Measurements from ENCODE around the gene PIK3R4.

The PIK3R4 gene

DNA sequence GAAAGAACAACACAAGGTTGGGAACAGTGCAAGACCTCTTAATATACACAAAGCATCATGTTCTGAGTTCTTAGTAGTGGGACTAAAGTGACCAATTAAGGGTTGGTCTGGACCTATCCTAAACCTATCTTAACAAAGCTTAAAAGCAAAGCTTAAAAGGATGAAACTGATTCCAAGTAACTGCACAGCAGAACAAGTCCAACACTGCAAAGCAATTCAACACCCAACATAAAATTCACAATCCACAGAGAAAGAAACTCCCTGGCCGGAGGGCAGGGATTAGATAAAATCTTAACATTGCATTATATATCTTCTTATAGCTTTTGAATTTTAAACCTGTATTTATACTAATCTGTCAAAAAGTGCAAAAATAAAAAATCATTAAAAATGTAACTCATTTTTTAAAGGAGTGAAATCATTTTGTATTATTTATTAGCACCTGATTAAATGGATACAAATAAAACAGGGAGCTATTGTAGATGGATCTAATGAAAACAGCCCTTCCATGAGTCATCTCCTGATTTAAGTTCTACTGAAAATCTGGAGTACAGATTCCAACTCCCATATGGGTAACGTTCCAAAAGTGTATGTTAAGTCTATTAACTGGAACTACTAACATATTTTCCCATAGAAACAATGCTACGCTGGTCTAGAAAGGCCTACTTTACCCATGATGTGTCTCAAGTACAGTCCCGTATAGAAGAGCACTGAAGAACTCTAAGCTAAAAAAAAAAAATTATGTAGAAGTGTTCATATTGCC is 34.9 kb downstream of the PIK3R4 start:
- H3K4me3 ChIP-seq (ENCODE audit: low read length): no peak overlapping the region
- H3K9ac ChIP-seq (ENCODE audit: low read depth, low read length): no peak overlapping the region
- H3K27ac ChIP-seq (ENCODE audit: low read depth, low read length): no peak overlapping the region
- H3K36me3 ChIP-seq (ENCODE audit: insufficient read depth, low read length): peaks cover 44% of the 10 kb centered on the region
- H3K9me3 ChIP-seq (ENCODE audit: insufficient read depth, low read depth, low read length): no peaks in the 10 kb centered on the region
- no peaks in the 10 kb centered on the region for H3K4me1 ChIP-seq (ENCODE audit: insufficient read depth, low read length)
- 91% methylated on average over 3 of the region's 4 CpGs for WGBS
- H3K27me3 ChIP-seq (ENCODE audit: insufficient read depth, low read length): no peaks in the 10 kb centered on the region

DNA sequence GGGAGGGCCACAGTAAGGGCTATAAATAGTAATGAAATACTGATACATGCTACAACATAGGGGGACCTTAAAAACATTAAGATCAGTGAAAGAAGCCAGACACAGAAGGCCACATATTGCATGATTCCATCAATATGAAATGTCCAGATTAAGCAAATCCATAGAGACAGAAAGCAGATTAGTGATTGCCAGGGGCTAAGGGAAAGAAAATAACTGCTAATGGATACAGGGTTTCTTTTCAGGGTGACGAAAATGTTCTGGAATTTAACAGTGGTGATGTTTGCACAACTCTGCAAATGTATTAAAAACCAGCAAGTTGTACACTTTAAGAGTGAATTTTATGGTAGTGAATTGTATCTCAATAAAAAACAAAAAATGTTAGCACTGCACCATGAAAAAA is 37.0 kb downstream of the PIK3R4 start:
- no peaks in the 10 kb centered on the region for H3K9me3 ChIP-seq (ENCODE audit: insufficient read depth, low read depth, low read length)
- WGBS: 97% methylated on average over 1 of the region's 1 CpG
- H3K27me3 ChIP-seq (ENCODE audit: insufficient read depth, low read length): no peaks in the 10 kb centered on the region
- H3K27ac ChIP-seq (ENCODE audit: low read depth, low read length): no peak overlapping the region
- peaks cover 44% of the 10 kb centered on the region for H3K36me3 ChIP-seq (ENCODE audit: insufficient read depth, low read length)
- H3K4me1 ChIP-seq (ENCODE audit: insufficient read depth, low read length): no peaks in the 10 kb centered on the region
- no peak overlapping the region for H3K4me3 ChIP-seq (ENCODE audit: low read length)
- no peak overlapping the region for H3K9ac ChIP-seq (ENCODE audit: low read depth, low read length)

DNA sequence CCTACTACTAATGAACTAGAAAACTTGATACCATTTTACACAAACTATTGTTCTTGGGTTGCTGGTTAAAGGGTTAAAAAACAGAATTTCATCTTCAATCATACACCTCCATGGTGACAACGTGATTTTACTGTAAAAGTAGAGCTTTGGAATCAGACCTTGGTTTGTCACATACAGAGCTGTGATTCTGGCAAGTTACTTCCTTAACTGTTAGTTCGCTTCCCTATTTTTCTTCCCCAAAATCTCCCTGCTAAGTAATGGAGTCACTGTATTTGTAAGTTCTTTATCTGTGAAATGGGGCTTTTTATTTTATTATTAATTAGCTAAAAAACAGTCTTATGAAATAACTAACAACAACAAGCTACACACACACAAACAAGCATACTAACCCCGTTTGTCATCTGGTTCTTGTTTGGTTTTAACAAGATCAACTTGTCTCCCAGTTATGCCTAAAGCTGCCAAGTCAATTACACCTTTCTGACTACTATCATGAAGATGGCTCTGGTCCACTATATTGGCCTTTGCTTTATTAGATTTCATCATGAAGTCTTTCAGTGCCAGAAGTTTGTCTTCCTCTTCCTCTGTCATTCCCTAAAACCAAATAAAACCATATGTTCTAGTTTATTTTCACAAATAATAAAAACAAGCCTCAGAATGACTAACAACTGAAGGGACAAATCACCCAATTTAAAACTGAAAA is 38.6 kb downstream of the PIK3R4 start:
- Histone ChIP-seq H3K27ac (ENCODE audit: low read depth, low read length) (no peak overlapping the region), H3K4me3 (ENCODE audit: low read length) (no peak overlapping the region), H3K9me3 (ENCODE audit: insufficient read depth, low read depth, low read length) (no peaks in the 10 kb centered on the region), H3K36me3 (ENCODE audit: insufficient read depth, low read length) (peaks cover 53% of the 10 kb centered on the region), H3K4me1 (ENCODE audit: insufficient read depth, low read length) (no peaks in the 10 kb centered on the region), H3K9ac (ENCODE audit: low read depth, low read length) (no peak overlapping the region), H3K27me3 (ENCODE audit: insufficient read depth, low read length) (no peaks in the 10 kb centered on the region)
- 94% methylated on average over 2 of the region's 3 CpGs for WGBS

DNA sequence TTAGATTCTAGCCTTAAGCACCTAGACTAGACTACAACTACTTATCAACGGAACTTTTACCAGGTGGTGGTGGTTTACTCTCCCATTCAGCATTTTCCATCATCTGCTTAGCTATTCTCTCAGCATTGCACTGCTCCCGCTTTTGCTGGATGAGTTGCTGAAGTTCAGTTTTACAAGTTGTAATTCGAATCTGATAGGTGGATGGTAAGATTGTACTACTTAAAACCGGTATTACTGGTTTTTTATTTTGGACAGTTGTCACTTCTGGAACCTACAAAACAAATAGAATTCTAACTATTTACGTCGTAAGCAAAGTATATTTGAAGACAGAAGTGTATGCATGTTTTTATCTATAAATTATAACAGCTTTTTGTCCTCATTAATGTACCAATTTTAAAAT is 41.1 kb downstream of the PIK3R4 start:
- Histone ChIP-seq H3K4me1 (ENCODE audit: insufficient read depth, low read length) (no peaks in the 10 kb centered on the region), H3K9ac (ENCODE audit: low read depth, low read length) (no peak overlapping the region), H3K4me3 (ENCODE audit: low read length) (no peak overlapping the region), H3K27me3 (ENCODE audit: insufficient read depth, low read length) (no peaks in the 10 kb centered on the region), H3K9me3 (ENCODE audit: insufficient read depth, low read depth, low read length) (no peaks in the 10 kb centered on the region), H3K36me3 (ENCODE audit: insufficient read depth, low read length) (peaks cover 79% of the 10 kb centered on the region), H3K27ac (ENCODE audit: low read depth, low read length) (no peak overlapping the region)
- 98% methylated on average over 4 of the region's 6 CpGs for WGBS

DNA sequence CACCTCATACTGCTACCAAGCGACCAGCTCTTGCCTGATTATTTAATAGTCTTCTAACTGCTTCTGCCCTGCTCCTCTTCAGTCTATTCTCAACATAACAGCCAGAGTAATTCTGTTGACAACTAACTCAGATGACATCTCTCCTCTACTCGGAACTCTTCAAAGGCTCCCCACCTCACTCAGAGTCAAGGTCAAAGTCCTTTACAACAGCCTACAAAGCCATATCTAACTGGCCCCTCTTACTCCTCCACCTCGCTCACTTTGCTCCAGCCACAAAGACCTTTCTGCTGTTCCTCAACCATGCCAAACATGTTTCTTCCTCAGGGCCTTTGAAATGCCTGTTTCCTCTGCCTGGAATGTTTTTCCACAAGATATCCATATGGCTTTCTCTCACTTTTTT is 43.6 kb downstream of the PIK3R4 start:
- Histone ChIP-seq H3K9ac (ENCODE audit: low read depth, low read length) (no peak overlapping the region), H3K4me1 (ENCODE audit: insufficient read depth, low read length) (no peaks in the 10 kb centered on the region), H3K4me3 (ENCODE audit: low read length) (no peak overlapping the region), H3K36me3 (ENCODE audit: insufficient read depth, low read length) (peaks cover 86% of the 10 kb centered on the region), H3K9me3 (ENCODE audit: insufficient read depth, low read depth, low read length) (no peaks in the 10 kb centered on the region), H3K27me3 (ENCODE audit: insufficient read depth, low read length) (no peaks in the 10 kb centered on the region), H3K27ac (ENCODE audit: low read depth, low read length) (no peak overlapping the region)
- 93% methylated on average over 3 of the region's 3 CpGs for WGBS

DNA sequence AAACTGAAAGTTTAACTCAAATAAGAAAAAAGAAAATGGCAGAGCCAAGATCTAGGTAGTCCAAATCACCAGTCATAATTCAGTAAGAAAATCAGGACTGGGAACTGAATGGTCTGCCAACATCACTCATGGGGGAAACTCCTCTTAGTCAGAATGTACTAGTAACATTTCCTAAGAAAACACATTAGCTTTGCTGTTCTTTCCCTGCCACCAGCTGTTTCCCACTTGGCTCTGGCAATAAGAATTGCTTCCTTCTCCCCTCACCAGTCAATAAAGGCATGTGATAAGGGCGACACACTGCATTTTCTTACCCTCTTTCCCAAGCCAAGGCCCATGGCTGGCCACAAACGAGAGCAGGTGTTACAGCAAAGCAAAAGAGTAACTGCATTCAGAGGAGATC is 46.1 kb downstream of the PIK3R4 start:
- H3K4me3 ChIP-seq (ENCODE audit: low read length): no peak overlapping the region
- no peaks in the 10 kb centered on the region for H3K27me3 ChIP-seq (ENCODE audit: insufficient read depth, low read length)
- no peak overlapping the region for H3K9ac ChIP-seq (ENCODE audit: low read depth, low read length)
- no peaks in the 10 kb centered on the region for H3K4me1 ChIP-seq (ENCODE audit: insufficient read depth, low read length)
- 93% methylated on average over 2 of the region's 2 CpGs for WGBS
- peaks cover 75% of the 10 kb centered on the region for H3K36me3 ChIP-seq (ENCODE audit: insufficient read depth, low read length)
- H3K27ac ChIP-seq (ENCODE audit: low read depth, low read length): no peak overlapping the region
- no peaks in the 10 kb centered on the region for H3K9me3 ChIP-seq (ENCODE audit: insufficient read depth, low read depth, low read length)

DNA sequence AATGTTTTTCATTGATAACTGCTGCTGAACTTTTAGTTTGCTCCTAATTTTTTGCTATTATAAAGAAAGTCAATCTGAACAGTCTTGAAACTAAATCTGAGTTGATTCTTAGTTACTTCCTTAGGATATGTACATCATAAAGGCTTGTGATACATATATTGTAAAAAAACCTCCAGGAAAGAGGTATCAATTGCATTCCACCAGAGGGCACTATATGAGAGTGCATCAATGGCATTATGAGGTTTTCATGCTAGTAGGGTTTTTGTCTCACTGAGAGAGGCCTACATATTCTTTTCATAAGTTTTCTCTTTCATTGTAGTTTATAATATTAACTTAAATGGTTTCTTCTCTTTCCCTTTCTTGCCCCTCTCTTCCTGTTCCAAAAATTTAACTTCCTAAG is 46.9 kb downstream of the PIK3R4 start:
- H3K9ac ChIP-seq (ENCODE audit: low read depth, low read length): no peak overlapping the region
- H3K4me1 ChIP-seq (ENCODE audit: insufficient read depth, low read length): no peaks in the 10 kb centered on the region
- H3K9me3 ChIP-seq (ENCODE audit: insufficient read depth, low read depth, low read length): no peaks in the 10 kb centered on the region
- no peak overlapping the region for H3K4me3 ChIP-seq (ENCODE audit: low read length)
- H3K36me3 ChIP-seq (ENCODE audit: insufficient read depth, low read length): peaks cover 76% of the 10 kb centered on the region
- H3K27ac ChIP-seq (ENCODE audit: low read depth, low read length): no peak overlapping the region
- H3K27me3 ChIP-seq (ENCODE audit: insufficient read depth, low read length): no peaks in the 10 kb centered on the region

DNA sequence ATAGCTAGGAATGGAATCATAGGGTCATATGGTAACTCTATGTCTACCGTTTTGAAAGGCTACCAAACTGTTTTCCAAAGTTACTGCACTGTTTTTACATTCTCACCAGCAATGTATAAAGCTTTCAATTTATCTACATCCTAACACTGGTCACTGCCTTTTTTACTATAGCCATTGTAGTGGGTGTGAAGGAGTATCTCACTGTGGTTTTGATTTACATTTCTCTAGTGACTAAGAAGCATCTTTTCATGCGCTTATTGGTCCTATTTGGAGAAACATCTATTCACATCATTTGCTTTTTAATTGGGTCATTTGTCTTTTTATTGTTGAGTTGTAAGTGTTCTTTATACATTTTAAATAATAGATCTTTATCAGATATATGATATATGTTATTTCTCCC is 53.3 kb downstream of the PIK3R4 start:
- Histone ChIP-seq H3K4me3 (ENCODE audit: low read length) (no peak overlapping the region), H3K4me1 (ENCODE audit: insufficient read depth, low read length) (no peaks in the 10 kb centered on the region), H3K9me3 (ENCODE audit: insufficient read depth, low read depth, low read length) (no peaks in the 10 kb centered on the region), H3K36me3 (ENCODE audit: insufficient read depth, low read length) (peaks cover 61% of the 10 kb centered on the region), H3K27ac (ENCODE audit: low read depth, low read length) (no peak overlapping the region), H3K9ac (ENCODE audit: low read depth, low read length) (no peak overlapping the region), H3K27me3 (ENCODE audit: insufficient read depth, low read length) (no peaks in the 10 kb centered on the region)
- 100% methylated on average over 1 of the region's 2 CpGs for WGBS

DNA sequence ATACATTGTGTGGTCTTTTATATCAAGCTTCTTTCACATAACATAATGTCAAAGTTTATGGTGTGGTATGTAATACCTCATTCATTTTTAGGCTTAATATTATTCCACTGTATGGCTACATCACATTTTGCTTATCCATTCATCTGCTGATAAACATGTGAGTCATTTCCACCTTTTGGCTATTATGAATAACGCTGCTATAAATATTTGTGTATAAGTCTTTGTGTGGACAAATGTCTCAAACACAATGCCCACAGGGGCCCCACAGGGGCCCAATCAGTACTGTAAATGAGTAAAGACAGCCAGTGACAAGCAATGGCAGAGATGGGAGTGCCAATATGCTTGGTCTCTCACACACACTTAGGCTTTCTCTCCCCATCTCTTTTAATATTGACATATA is 54.2 kb downstream of the PIK3R4 start:
- Histone ChIP-seq H3K36me3 (ENCODE audit: insufficient read depth, low read length) (peaks cover 59% of the 10 kb centered on the region), H3K27ac (ENCODE audit: low read depth, low read length) (no peak overlapping the region), H3K9me3 (ENCODE audit: insufficient read depth, low read depth, low read length) (no peaks in the 10 kb centered on the region), H3K4me3 (ENCODE audit: low read length) (no peak overlapping the region), H3K4me1 (ENCODE audit: insufficient read depth, low read length) (no peaks in the 10 kb centered on the region), H3K27me3 (ENCODE audit: insufficient read depth, low read length) (no peaks in the 10 kb centered on the region), H3K9ac (ENCODE audit: low read depth, low read length) (no peak overlapping the region)
- 100% methylated on average over 1 of the region's 1 CpG for WGBS

DNA sequence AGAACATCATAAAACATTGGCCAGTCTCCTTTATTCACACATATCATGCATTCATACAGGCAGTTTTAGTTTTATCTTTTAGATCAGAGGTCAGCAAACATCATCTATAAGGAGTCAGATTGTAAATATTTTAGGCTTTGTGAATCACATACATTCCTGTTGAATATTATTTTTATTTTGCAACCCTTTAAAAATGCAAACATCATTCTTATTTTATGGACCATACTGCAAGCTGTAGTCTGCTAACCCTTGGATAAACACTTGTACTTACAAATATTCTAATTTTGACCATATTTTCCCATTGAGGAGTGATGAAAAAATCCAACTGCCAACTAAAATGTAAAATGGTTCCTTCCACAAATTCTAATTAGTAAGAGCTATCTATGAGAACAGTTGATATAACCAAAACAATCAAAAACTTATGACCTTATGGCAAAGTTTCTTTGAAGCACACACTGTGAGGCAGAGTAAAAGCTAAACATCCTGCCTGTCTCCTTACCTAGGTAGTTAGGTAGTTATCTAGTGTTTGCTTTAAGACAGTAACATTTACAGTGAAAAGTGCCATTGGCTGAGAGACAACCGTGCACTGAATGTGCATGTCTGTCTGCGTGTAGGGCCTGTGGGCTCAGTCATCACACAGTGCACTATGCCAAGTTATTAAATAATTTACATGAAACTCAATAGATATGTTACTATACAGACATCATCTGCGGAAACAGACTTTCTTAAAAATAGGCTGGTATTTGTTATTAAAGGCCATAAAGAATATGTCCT is 57.7 kb downstream of the PIK3R4 start:
- WGBS: 94% methylated on average over 2 of the region's 3 CpGs
- no peak overlapping the region for H3K9ac ChIP-seq (ENCODE audit: low read depth, low read length)
- H3K36me3 ChIP-seq (ENCODE audit: insufficient read depth, low read length): peaks cover 64% of the 10 kb centered on the region
- no peak overlapping the region for H3K27ac ChIP-seq (ENCODE audit: low read depth, low read length)
- H3K4me3 ChIP-seq (ENCODE audit: low read length): no peak overlapping the region
- H3K9me3 ChIP-seq (ENCODE audit: insufficient read depth, low read depth, low read length): no peaks in the 10 kb centered on the region
- no peaks in the 10 kb centered on the region for H3K4me1 ChIP-seq (ENCODE audit: insufficient read depth, low read length)
- H3K27me3 ChIP-seq (ENCODE audit: insufficient read depth, low read length): no peaks in the 10 kb centered on the region

DNA sequence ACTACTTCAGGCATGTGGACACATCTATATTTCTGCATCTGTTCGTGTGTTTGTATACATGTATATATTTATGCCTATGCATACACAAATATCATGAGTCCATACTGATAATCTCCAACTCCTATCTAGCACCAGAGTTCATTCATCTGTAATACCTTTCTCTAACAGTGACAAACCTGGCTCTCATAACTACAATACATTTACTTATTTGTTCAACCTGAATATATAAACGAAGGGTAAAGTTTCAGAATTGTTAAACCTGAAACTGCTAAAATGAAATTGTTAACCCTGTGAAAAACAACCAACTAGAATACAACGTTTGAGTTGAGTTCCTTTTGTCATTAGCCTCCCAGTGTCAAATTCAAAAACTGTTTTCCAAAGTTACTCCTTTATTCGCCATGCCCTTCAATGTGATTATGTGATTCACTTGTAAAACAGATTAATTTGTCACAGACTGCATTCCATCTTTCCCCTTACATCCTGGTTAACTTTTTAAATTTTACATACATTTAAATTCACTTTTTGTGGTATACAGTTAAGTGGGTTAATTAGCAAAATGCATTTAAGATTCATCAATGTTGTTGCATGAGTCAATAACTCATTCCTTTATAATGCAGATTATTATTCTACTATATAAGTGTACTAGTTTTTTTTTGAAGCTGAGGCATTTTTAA is 58.5 kb downstream of the PIK3R4 start:
- Histone ChIP-seq H3K4me3 (ENCODE audit: low read length) (no peak overlapping the region), H3K27me3 (ENCODE audit: insufficient read depth, low read length) (no peaks in the 10 kb centered on the region), H3K9ac (ENCODE audit: low read depth, low read length) (no peak overlapping the region), H3K27ac (ENCODE audit: low read depth, low read length) (no peak overlapping the region), H3K36me3 (ENCODE audit: insufficient read depth, low read length) (peaks cover 67% of the 10 kb centered on the region), H3K9me3 (ENCODE audit: insufficient read depth, low read depth, low read length) (no peaks in the 10 kb centered on the region), H3K4me1 (ENCODE audit: insufficient read depth, low read length) (no peaks in the 10 kb centered on the region)
- 90% methylated on average over 3 of the region's 4 CpGs for WGBS
